GM21786 (cell line): Measurements from ENCODE around the gene CD81.

Source experiments
- ATAC-seq: cut with Tn5 transposase; IDR thresholded peaks from one replicate; pipeline ENCODE4 v1.9.1; 2021; ENCODE audit not compliant: unreplicated experiment

CD81 gene

DNA sequence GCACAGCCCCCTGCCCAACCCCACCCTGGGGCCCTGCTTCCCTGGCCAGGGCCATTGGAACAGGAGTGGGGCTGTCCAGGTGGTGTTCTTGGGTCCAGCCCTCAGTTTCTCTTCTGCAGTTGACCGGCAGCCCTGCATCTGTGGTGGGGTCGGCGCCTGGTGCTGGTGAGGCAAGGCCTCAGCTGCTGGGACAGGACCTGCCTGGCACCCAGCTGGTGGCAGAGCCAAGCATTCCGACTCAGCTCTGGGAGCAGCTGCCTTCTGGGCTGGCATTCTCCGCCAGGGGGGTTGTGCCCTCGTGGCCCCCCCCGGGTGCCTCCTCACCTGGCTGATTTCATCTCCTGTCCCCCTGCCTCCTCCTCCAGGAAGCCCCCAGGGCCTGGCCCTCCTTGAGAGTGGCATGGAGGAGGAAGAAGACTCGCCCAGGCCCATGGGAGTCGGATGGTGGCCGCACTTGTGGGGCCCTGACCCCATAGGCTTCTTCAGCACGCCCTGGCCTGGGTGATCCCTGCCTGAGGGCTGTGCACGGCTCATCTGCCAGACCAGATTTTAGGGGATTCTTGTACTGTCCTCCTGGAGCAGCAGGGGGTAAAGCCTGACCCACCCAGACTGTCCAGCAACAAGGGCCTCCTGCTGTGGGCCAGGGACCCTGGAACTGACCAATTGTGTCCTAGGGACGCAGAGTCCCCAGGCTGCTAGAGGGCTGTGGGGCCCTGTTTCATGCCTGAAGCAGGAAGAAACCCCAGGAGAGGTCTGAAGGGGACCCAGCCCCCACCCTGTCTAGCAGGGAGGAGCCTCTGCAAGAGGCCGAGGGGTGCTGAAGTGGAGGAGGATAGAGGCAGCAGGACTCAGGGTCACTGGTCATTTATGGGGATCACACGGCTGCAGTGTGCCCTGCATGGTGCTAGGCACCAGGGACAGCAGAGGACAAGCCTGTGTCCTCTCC lies 11.6 kb downstream of the CD81 start:
- no peak for ATAC-seq

DNA sequence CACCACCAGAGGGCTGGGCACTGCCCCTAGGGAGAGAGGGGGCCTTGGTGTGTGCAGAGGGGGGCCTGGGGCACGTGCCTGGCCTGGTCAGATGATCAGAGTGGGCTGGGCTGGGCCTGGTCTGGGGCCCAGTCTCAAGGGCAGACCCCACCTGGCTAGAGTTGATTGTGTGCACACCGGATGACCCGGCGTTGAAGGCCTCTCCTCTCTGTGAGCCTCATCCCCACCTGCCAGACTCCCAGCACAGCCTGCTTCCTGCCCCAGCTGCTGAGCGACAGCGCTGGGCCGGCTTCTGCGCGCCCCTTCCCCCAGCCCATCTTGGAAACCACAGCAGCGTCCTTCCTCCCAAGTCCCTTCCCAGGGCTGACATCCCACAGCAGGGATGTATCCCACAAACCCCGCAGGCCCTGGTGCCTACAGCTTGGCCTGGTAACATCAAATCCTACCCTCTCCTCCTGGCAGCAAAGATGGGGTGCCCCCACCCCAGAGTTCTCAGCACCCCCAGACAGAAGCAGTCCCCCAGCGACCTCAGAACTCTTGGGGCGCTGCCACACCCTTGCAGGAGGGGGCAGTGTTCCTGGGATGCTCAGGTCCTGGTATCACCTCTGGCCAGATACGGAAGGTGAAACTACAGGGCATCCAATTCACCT lies 12.4 kb downstream of the CD81 start:
- ATAC-seq: no peak

GRCh38 chr11:2390091-2390724 lies 13.1 kb downstream of the CD81 start:
- ATAC-seq: no peak

DNA sequence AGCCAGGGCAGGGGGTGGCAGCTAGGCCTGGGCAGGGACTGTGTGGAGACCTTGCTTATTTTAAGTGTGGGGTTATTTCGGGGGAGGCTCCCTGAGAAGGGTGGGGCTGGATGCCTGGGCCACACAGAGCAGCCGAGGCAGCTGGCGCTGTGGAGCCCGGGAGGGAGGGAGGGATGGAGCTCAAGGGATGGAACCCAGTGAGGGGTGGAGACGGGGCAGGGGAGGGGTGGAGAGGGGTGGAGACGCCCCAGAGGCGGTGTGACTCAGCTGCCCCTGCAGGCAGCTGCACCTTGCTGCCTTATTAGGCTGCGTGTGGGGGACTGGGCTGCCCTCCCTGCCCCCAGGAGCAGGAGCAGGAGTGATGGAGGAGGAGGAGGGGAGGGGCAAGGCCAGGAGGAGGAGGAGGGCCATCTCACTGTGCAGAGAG lies 13.6 kb downstream of the CD81 start:
- ATAC-seq: no peak

DNA sequence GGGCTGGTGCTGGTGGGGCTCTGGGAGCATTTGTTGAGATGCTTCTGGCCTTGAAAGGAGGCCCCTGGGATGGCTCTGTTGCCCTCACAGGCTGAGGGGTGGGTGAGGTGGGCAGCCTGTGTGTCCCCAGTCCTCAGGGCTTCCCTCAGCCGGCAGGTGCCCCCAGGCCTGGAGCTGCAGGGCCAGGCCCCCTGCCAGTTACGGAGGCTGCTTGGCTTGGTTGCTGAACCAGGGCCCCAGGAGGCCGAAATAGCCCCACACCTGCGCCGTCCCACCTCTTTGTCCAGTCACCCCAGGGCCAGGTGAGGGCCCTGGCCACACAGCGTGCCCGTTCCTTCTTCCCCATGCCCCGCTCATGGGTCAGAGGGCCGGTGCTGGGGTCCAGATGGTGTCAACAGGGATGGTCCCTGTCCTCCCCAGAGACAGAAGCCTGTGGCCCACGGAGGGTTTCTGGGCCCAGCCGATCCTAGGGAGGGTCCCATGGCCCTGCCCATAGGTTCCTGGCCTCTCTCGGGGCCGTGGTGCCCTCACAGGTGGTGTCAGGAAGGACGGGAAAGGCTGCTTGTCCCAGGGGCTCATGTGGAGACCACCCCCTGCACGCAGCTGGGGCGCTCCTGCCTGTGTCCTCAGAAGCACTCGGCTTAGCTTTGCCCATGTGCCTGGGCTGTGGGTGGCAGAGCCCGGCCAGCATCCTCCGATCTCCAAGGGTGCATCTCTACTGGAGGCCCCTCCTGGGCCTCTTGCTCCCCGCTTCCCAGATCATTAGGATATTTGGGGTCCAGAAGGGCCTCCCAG lies 14.3 kb downstream of the CD81 start:
- ATAC-seq: no peak

- ATAC-seq: no peak
These were observed 15.3 kb downstream of the CD81 start for GRCh38 chr11:2392241-2392959.

GRCh38 chr11:2393111-2393868 lies 16.2 kb downstream of the CD81 start:
- ATAC-seq: peak; percentile 36

DNA sequence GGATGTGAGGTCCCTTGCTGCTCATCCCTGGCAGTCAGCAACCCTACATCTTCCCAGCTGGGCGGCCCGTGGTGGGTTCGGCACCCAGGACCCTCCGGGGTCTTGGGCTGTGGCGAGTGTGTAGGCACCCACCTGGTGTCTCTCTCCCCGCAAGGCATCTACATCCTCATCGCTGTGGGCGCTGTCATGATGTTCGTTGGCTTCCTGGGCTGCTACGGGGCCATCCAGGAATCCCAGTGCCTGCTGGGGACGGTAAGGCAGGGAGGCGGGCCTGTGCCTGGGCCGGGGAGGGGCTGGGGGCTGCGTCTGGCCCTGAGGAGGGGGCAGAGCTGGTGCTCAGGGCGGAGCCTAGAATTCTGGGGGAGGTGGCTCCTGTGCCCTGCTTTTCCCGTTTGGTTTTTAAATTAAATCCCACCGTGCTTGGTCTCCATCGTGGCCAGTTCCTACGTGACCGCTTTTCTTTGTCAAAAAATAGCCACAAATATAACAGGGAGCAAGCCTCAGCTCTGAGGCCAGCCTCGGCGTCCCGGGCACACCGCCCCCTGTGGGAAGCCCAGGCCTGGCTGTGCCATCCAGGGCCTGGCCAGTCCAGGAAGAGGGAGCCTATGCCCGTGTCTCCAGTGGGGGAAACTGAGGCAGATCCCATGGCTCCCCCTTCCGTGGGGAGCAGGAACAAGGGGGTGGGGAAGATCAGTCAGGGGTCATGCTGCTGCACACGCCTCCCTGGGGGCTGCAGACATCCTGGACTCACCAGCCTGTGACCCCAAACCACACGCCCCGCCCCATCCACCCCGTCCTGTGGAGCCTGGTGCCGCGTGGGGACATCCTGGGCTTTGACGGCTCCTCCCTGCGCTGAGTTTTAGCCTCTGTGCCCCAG lies 17.1 kb downstream of the CD81 start:
- ATAC-seq: no peak

- ATAC-seq: no peak
These were observed 17.7 kb downstream of the CD81 start for GRCh38 chr11:2394818-2395105.

GRCh38 chr11:2395211-2395730 lies 18.2 kb downstream of the CD81 start:
- no peak for ATAC-seq

DNA sequence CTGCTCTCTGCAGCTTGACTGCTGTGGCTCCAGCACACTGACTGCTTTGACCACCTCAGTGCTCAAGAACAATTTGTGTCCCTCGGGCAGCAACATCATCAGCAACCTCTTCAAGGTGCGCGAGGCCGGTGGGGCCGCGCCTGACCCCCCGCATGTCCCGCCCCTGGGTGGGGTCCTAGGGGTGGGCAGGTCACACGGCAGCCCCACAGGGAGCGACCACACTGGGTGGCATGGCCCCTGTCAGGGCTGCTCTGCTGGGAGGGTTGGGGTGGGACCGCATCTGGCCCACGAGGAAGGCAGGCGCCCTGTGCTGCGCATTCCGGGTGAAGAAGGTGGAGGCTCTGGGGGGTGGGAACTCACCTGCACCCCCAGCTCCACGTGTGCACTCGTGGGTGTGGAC lies 18.7 kb downstream of the CD81 start:
- no peak for ATAC-seq

DNA sequence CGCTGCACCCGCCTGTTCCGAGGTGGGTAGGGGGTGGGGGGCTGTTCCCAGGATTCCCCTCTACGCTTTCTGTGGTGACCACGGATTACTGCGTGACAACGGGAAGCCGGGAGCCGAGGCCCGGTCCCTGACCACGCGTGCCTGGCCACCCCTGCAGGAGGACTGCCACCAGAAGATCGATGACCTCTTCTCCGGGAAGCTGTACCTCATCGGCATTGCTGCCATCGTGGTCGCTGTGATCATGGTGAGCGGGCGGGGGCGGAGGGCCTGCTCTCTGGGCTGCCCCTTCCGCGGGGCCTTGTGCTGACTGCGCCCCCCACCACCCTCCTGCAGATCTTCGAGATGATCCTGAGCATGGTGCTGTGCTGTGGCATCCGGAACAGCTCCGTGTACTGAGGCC lies 19.4 kb downstream of the CD81 start:
- no peak for ATAC-seq

- no peak for ATAC-seq
These were observed 19.9 kb downstream of the CD81 start for GRCh38 chr11:2397005-2397404.

- no peak for ATAC-seq
These were observed 21.7 kb downstream of the CD81 start for GRCh38 chr11:2398664-2399355.

DNA sequence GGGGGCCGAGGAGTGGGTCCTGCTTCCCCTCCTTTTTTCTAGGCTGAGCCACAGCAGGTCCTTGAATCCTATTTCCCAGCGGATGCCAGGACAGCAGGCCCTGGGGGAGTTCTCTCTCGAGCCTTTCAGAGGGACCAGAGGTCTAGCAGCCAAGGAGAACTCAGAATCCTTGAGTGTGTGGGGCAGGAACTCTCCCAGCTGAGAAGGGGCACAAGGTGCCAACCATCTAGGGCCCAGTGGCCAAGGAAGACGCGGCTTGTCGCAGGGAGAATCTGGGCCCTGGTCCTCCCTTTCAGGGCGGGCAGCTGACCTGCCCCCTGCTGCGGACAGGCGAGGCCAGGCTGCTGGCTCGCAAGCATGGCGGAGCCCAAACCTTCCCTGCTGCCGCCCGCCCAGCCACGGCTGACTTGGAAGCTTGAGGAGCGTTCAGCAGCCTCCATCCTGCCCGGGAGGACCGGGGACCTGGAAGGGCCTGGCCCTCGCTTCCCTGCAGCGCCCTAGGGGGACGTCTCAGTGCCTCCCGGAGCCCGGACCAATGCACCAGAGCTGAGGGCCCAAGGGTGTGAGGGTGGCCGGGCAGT lies 22.5 kb downstream of the CD81 start:
- peak; percentile 1 for ATAC-seq

DNA sequence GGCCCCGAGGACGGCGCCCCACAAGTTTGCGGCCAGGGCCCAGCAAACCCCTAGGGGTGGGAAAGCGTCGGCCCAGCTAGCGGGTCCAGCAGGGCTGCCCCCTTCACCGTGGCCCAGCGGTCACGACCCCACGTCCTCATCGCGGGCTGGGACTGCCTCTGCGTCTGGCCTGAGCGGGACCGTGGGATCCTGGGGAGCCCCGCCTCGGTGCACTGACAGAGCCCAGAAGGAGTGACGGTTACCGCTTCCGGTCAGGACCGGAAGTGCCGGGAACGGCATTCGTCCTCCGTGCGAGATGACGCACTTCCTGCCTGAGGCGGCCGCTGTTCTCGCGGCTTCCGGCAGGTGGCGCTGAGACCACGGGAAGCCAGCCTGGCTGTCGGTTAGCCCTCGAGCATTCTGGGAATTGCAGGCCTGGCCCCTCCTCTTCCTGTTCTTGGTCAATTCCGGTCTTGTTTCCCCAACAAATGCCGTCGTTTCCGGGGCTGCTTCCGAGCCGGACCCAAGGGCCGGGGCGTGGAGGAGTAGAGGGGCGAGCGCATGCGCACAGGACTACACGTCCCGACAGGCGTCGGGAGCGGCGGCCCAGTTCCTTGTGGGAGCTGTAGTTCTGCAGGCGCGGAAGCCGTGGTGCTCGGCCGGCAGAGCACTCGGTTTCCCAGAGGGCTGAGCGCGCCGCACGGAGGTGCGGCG lies 23.1 kb downstream of the CD81 start, which contains the start of gene TSSC4:
TSS of gene TSSC4 (plus strand) at position 682 of the 693 bp plus-strand sequence. CDS start 1,884 bp downstream, outside the sequence.
- ATAC-seq: peak; percentile 89
